ENCODE data around the gene MBNL1. TPM values are rescaled to one million over a fixed set of nuclear protein-coding genes. Genes with fewer than 3 reads are reported as not detected.

MBNL1 gene
- total and polyA plus RNA-seq, 2 of the 13 experiments (the other 11 are each of a cell fraction or from before 2014, with no cell fraction given), result 27.1 to 55.4 TPM

DNA sequence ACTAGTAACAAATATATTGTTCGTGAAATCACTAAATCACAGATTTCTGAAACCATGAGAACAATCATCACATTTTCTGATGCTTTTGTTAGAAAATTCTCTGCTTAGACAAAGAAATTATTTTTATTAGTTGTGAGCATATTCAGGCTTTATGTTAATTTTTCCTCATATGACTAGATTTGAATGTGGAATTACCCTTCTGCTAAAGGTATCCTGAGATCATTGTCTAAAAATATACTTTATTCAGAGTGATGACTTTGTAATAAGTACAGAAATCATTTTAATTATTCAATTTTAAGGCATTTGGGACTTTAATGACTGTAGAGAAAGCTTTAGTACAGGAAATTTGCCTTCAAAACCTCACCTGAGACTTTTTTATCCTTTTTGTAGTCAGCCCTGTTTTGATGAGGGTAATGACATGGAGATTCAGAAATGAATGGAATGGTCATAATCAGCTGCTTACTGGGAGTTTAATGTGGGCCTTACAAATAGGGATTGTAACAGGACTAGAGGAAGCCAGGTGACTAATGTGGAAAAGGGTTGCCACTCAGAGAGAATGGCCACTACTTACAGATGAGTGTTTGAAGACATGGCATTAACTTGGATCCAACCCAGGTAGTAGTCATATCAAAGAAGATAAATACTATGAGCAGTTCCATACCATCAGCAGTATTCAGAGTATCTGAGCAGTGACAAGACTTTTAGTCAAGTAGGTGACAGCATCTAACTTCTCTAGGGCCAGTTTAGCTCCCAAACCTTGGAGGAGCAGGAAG lies 148.3 kb downstream of the MBNL1 start:
- WGBS (ENCODE audit: low lambda C conversion rate), result 100% methylated on average over 1 of the region's 1 CpG
- in situ Hi-C loops (cut with HindIII; ENCODE audit: extremely low pct_ligation_motif_present, low pct_unique_long_range_greater_than_20kb), result no loop called here
- H3K27me3 ChIP-seq (ENCODE audit: control insufficient read depth in 1 of 2, insufficient read depth in 2 of 2, low read length in 2 of 2), result no peaks in the 10 kb centered on the region
- DNase-seq (ENCODE audit: low spot score), result no peak
- BruUV-seq (replicated peaks), result no TSS peak
- no peak for ATAC-seq
- TF ChIP-seq ZNF781 (CRISPR knock-in tag; IDR thresholded peaks at IDR 0.05; ENCODE audit: borderline replicate concordance, not compliant biosample characterization) (no peak), EP300 (IDR thresholded peaks at IDR 0.05; ENCODE audit: low read depth in 2 of 2, low read length in 2 of 2) (no peak), EP300 (CRISPR knock-in tag; IDR thresholded peaks at IDR 0.05; ENCODE audit: borderline replicate concordance) (no peak), ATF6 (CRISPR knock-in tag; conservative IDR thresholded peaks at IDR 0.05) (no peak), ZNF776 (CRISPR knock-in tag; IDR thresholded peaks at IDR 0.05) (no peak), ZNF780A (CRISPR knock-in tag; IDR thresholded peaks at IDR 0.05) (no peak), NCOR1 (IDR thresholded peaks at IDR 0.05; ENCODE audit: borderline replicate concordance, low read length) (no peak), ZKSCAN1 (IDR thresholded peaks at IDR 0.05; ENCODE audit: low read length) (no peak), IRX3 (CRISPR knock-in tag; IDR thresholded peaks at IDR 0.05; ENCODE audit: borderline replicate concordance, low read depth) (no peak)
- H3K27ac ChIP-seq (ENCODE audit: extremely low read length, insufficient read depth, low read length), result no peak overlapping the region
- ChIA-PET CTCF (ENCODE audit: low intra/inter-chr PET ratio, low total read pairs) (no interaction called here), POLR2A (no interaction called here)
- H3K4me2 ChIP-seq (ENCODE audit: low read depth, low read length), result no peak overlapping the region
- no peak overlapping the region for H3K4me3 ChIP-seq (replicated peaks in 1 of 3; ENCODE audit: insufficient read depth in 1 of 3, low read depth in 2 of 3, low read length in 3 of 3)
- FAIRE-seq, result no peak
- H3K9me3 ChIP-seq (ENCODE audit: low read length), result no peaks in the 10 kb centered on the region
- no peaks in the 10 kb centered on the region for H4K20me1 ChIP-seq (ENCODE audit: insufficient read depth, low read length)
- no peak overlapping the region for H2AFZ ChIP-seq (ENCODE audit: low read length)
- H3K79me2 ChIP-seq (ENCODE audit: insufficient read depth, low read length), result peaks cover 4% of the 10 kb centered on the region
- no peaks in the 10 kb centered on the region for H3K4me1 ChIP-seq (ENCODE audit: insufficient read depth, low read length)
- H3K36me3 ChIP-seq (replicated peaks in 1 of 2; ENCODE audit: control insufficient read depth in 1 of 2, insufficient read depth in 2 of 2, low read length in 2 of 2), result peaks cover 13 to 32% of the 10 kb centered on the region in 2 experiments; a peak in 4 of 5 replicates
- H3K9ac ChIP-seq (ENCODE audit: insufficient read depth, low read depth, low read length), result no peak overlapping the region
- intact Hi-C loops (cut with micrococcal nuclease; ENCODE audit: unreplicated experiment), result no loop called here
